Glutamatergic neuron (in vitro differentiated cells): ENCODE results near the gene FIBIN. TPM values are rescaled to one million over a fixed set of nuclear protein-coding genes. Genes with fewer than 3 reads are reported as not detected.

Experiments
- DNase-seq: peaks from one replicate; pipeline ENCODE4 v3.0.0; 2022
- H3K27ac Mint-ChIP-seq: one replicate; pipeline ENCODE4 v1.8.0; 2020; ENCODE audit warnings: mild to moderate bottlenecking, mixed read lengths, inconsistent platforms; ENCODE audit not compliant: unreplicated experiment
- H3K27me3 Mint-ChIP-seq: one replicate; pipeline ENCODE4 v1.8.0; 2020; ENCODE audit warnings: mild to moderate bottlenecking, moderate library complexity, mixed read lengths, inconsistent platforms; ENCODE audit not compliant: unreplicated experiment
- H3K36me3 Mint-ChIP-seq: one replicate; pipeline ENCODE4 v1.8.0; 2020; ENCODE audit warnings: mild to moderate bottlenecking, mixed read lengths, inconsistent platforms; ENCODE audit not compliant: unreplicated experiment
- H3K4me1 Mint-ChIP-seq: one replicate; pipeline ENCODE4 v1.8.0; 2020; ENCODE audit warnings: mild to moderate bottlenecking, low read depth, mixed read lengths, inconsistent platforms; ENCODE audit not compliant: unreplicated experiment
- H3K4me3 Mint-ChIP-seq: one replicate; pipeline ENCODE4 v1.8.0; 2020; ENCODE audit warnings: mild to moderate bottlenecking, mixed read lengths, inconsistent platforms; ENCODE audit not compliant: unreplicated experiment
- H3K9me3 Mint-ChIP-seq: one replicate; pipeline ENCODE4 v1.8.0; 2020; ENCODE audit warnings: mild to moderate bottlenecking, moderate library complexity, mixed read lengths, inconsistent platforms; ENCODE audit not compliant: unreplicated experiment
- CTCF ChIP-seq: fragments of 200-600 bp; sonication (generic); IDR thresholded peaks from one replicate; pipeline ENCODE4 v1.5.0; 2021; ENCODE audit not compliant: partially characterized antibody, unreplicated experiment
- total RNA-seq: library from RNA; stranded (reverse); fragmentation: NEBNext Ultra II Directional; extraction: Animal tissue kit (Norgen Biotek cat#: 25700); gene quantifications from one replicate; pipeline ENCODE4 v1.2.1, GENCODE V29; 2021; ENCODE audit not compliant: unreplicated experiment

Gene FIBIN
- total RNA-seq, 1 donor from 2014 or later = 0.22 TPM

DNA sequence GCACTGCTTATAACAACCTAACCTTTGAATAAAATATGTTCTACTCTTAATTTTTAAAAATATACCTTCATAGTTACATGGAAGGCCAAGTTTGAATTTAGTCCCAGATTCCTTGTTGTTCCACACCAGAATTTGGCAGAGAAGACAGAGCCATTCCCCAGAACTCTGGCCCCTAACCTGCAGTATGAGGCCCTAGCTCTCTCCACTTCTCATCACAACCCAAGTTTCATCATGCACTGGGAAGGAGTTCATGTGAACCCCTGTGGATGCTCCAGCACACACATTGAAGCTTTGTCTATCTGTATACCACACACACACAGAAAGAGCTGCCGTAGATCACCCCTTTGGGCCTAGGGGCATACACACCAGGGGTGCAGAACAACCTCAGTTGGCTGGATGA lies 36.1 kb downstream of the FIBIN start:
- TF ChIP-seq CTCF = no peak
- Mint-ChIP-seq H3K27ac (no peak overlapping the region), H3K4me1 (no peaks in the 10 kb centered on the region), H3K4me3 (no peak overlapping the region), H3K27me3 (peaks cover 3% of the 10 kb centered on the region), H3K36me3 (no peaks in the 10 kb centered on the region), H3K9me3 (peaks cover 1% of the 10 kb centered on the region)
- DNase-seq = no peak

DNA sequence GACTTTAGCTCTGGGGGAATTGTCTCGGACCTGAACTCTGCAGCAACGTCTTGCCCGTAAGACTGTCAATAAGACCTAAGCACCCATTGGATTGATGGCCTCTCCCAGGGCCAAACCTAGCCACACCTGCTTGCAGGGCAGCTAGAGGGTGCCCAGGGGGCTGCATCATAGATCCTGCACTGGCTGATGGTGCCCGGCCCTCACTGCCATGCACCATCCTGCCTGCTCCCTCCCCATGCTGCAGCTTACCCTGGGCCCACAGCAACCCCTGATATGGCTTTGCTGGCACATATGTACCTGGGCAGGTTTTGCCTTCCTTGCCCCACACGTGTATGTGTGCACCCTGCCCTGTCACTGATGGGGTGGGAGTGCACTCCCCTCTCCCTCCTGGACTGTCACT lies 37.8 kb downstream of the FIBIN start:
- no peaks in the 10 kb centered on the region for H3K4me1 Mint-ChIP-seq
- H3K27ac Mint-ChIP-seq = no peak overlapping the region
- H3K36me3 Mint-ChIP-seq = peaks cover 6% of the 10 kb centered on the region
- H3K27me3 Mint-ChIP-seq = peaks cover 3% of the 10 kb centered on the region
- DNase-seq = no peak
- no peak overlapping the region for H3K4me3 Mint-ChIP-seq
- peaks cover 1% of the 10 kb centered on the region for H3K9me3 Mint-ChIP-seq
- TF ChIP-seq CTCF = no peak

DNA sequence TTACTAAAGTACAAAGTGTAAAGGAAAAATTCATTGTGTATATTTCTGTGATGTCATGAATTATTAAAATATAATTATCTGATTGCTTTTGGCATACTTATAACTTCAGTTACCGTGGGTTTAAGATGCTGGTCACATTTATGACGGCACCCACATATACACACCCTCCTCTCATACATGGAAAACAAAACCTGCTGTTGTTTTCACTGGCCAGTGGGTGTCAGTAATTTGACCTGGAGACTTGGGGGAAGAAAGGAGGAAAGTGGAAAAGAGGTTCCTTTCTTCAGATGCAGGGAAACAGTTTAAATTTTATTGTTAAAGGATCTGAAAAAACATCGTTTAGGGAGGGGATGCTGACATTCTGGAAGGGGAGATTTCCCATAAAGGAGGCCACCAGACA lies 46.0 kb downstream of the FIBIN start:
- no peak overlapping the region for H3K4me3 Mint-ChIP-seq
- no peaks in the 10 kb centered on the region for H3K27me3 Mint-ChIP-seq
- H3K36me3 Mint-ChIP-seq = peaks cover 9% of the 10 kb centered on the region
- no peaks in the 10 kb centered on the region for H3K4me1 Mint-ChIP-seq
- H3K27ac Mint-ChIP-seq = no peak overlapping the region
- no peak for DNase-seq
- TF ChIP-seq CTCF = no peak
- H3K9me3 Mint-ChIP-seq = peaks cover 4% of the 10 kb centered on the region

- Mint-ChIP-seq H3K4me3 (no peak within 1 kb of the TSS), H3K4me1 (no peaks in the 10 kb centered on the region), H3K27me3 (peaks cover 1% of the 10 kb centered on the region), H3K27ac (no peak within 1 kb of the TSS), H3K36me3 (peaks cover 13% of the 10 kb centered on the region), H3K9me3 (peaks cover 5% of the 10 kb centered on the region)
- TF ChIP-seq CTCF = no peak
- no peak for DNase-seq
These were observed 46.6 kb downstream of the FIBIN start, which contains the start of gene BBOX1 for GRCh38 chr11:27040302-27041115. Gene BBOX1 (plus strand): TSS chr11:27040815. CDS start chr11:27055431, 14,616 bp downstream.

DNA sequence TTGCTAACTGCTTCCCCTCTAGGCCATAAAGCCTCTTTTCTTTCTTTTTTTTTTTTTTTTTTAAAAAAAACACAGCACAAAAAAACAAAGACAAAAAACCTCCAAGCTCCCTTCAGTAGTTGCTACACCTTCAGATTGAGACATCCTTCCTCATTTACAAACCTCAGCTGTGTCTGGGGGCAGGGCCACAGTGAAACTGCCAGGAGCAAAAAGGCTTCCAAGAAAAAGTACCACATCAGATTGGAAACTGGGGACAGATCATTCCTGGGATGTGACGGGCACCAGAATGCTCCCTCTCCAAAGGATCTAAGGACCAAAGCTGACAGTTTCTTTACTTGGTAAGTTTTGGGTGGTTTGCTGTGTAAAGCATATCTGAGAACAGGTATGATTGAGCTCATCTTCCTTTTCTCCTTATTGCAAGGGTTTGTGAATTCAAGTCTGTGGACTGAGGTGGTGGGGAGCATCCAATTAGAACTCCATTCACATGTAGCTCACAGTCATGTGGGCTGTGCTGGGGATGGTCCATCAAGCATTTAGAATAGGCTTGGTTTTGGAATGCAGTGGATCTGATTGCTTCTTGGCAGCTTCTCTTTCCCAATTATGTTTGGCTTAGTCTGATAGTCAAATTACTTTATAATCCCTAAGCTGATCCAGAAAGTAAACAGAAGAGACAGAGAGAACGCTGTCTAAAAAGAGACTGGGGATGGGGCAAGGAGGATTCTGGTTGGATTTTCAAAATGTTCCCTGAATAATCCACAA lies 47.4 kb downstream of the FIBIN start:
- H3K4me3 Mint-ChIP-seq = no peak overlapping the region
- no peak overlapping the region for H3K27ac Mint-ChIP-seq
- DNase-seq = no peak

More for the DNA sequence above, 47.4 kb downstream of the FIBIN start:
- H3K27me3 Mint-ChIP-seq = peaks cover 1% of the 10 kb centered on the region
- H3K4me1 Mint-ChIP-seq = no peaks in the 10 kb centered on the region
- peaks cover 8% of the 10 kb centered on the region for H3K36me3 Mint-ChIP-seq
- no peak for TF ChIP-seq CTCF
- H3K9me3 Mint-ChIP-seq = peaks cover 5% of the 10 kb centered on the region
